Bladder microvascular endothelial cell (primary cell): ENCODE results near the gene GNG4. TPM values are rescaled to one million over a fixed set of nuclear protein-coding genes. Genes with fewer than 3 reads are reported as not detected.

Source experiments
- total RNA-seq: library from RNA; depleted of rRNA; stranded (reverse); fragments of >200 nt; gene quantifications from 2 replicates; pipeline ENCODE4 v1.2.3, GENCODE V29; 2014

The GNG4 gene
- total RNA-seq, result 0.16 and 0.19 TPM in 2 replicates

GRCh38 chr1:235649368-235650163, at the start of gene GNG4:
GNG4 (minus strand) TSS chr1:235649784; CDS start chr1:235583838, 65,946 bp downstream.

DNA sequence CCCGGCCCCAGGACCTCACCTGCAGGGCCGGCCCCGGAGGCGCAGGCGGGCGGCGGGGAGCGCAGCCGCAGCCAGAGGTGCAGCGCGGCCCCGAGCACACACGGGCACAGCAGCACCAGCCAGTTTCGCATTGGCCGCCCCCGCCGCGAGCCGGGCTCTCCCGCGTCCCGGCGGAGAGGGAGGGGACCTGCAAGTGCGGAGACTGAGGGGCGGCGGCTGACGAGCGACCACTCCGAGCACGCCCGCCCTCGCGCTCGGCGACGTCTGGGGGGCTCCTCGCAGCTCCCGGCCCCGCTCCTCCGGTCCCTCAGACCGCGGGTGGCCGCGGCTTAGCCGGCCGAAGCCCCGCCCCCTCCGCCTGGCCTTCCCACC, 145.5 kb downstream of the GNG4 start, which contains the start of gene B3GALNT2:
Gene B3GALNT2 (minus strand): TSS at position 331 of the 372 bp plus-strand sequence. CDS start 200 bp downstream, at position 131.

Other genes with a start within 250 kb of the GNG4 start
- 31.9 and 60.2 TPM in 2 replicates for gene B3GALNT2, start 145.3 kb downstream of the GNG4 start, total RNA-seq
- gene LYST, start 217.1 kb upstream of the GNG4 start, total RNA-seq, result 11.2 and 30.1 TPM in 2 replicates